Osteocyte (in vitro differentiated cells): ENCODE measurements around the gene NPR1. TPM values are rescaled to one million over a fixed set of nuclear protein-coding genes. Genes with fewer than 3 reads are reported as not detected.

Experiments
- DNase-seq: peaks from one replicate; pipeline ENCODE4 v3.0.0; 2021; ENCODE audit warnings: mixed read lengths; ENCODE audit not compliant: unreplicated experiment; ENCODE audit errors: extremely low spot score
- H3K27ac Mint-ChIP-seq: one replicate; pipeline ENCODE4 v1.8.0; 2021; ENCODE audit warnings: mild to moderate bottlenecking, mixed read lengths; ENCODE audit not compliant: unreplicated experiment
- H3K27me3 Mint-ChIP-seq: one replicate; pipeline ENCODE4 v1.8.0; 2021; ENCODE audit warnings: mixed read lengths; ENCODE audit not compliant: unreplicated experiment
- H3K36me3 Mint-ChIP-seq: one replicate; pipeline ENCODE4 v1.8.0; 2021; ENCODE audit warnings: mixed read lengths; ENCODE audit not compliant: unreplicated experiment
- H3K4me1 Mint-ChIP-seq: one replicate; pipeline ENCODE4 v1.8.0; 2021; ENCODE audit warnings: mixed read lengths; ENCODE audit not compliant: unreplicated experiment
- H3K4me3 Mint-ChIP-seq: one replicate; pipeline ENCODE4 v1.8.0; 2021; ENCODE audit warnings: mild to moderate bottlenecking, moderate library complexity, mixed read lengths; ENCODE audit not compliant: unreplicated experiment
- H3K9me3 Mint-ChIP-seq: one replicate; pipeline ENCODE4 v1.8.0; 2021; ENCODE audit warnings: mixed read lengths; ENCODE audit not compliant: unreplicated experiment
- total RNA-seq: library from RNA; stranded (reverse); gene quantifications from 2 replicates; pipeline ENCODE4 v1.2.1, GENCODE V29; 2021
- TF ChIP-seq, protein P1 (sequence below): fragments of 200-600 bp; sonication (generic); IDR thresholded peaks from 2 replicates; pipeline ENCODE4 v1.5.0; 2021; ENCODE audit warnings: antibody characterized with exemption, mild to moderate bottlenecking, moderate library complexity

NPR1 gene
- total RNA-seq, 1 donor from 2014 or later, result 0.16 TPM

DNA sequence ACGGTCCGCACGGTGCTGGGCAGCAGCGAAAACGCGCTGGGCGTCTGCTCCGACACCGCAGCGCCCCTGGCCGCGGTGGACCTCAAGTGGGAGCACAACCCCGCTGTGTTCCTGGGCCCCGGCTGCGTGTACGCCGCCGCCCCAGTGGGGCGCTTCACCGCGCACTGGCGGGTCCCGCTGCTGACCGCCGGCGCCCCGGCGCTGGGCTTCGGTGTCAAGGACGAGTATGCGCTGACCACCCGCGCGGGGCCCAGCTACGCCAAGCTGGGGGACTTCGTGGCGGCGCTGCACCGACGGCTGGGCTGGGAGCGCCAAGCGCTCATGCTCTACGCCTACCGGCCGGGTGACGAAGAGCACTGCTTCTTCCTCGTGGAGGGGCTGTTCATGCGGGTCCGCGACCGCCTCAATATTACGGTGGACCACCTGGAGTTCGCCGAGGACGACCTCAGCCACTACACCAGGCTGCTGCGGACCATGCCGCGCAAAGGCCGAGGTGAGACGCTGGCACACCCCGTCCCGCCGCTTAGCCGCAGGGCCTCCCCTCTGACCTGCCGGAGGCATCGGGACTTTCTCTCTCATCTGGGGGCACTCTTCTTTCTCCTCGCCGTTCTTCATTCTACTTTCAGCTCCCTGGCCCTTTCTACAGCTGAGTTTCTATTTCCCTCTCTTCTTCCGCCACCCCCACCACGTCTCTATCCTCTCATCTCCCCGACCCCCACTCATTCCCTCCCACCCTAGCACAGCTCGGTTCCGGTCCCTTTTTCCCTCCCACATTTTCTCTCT, 1.0 kb downstream of the NPR1 start:
- no peak for DNase-seq
- Mint-ChIP-seq H3K4me1 (peaks cover 19% of the 10 kb centered on the region), H3K4me3 (peak overlapping the region; percentile 69), H3K27me3 (peaks cover 50% of the 10 kb centered on the region), H3K27ac (no peak overlapping the region), H3K9me3 (no peaks in the 10 kb centered on the region), H3K36me3 (no peaks in the 10 kb centered on the region)
- TF ChIP-seq, protein P1, sequence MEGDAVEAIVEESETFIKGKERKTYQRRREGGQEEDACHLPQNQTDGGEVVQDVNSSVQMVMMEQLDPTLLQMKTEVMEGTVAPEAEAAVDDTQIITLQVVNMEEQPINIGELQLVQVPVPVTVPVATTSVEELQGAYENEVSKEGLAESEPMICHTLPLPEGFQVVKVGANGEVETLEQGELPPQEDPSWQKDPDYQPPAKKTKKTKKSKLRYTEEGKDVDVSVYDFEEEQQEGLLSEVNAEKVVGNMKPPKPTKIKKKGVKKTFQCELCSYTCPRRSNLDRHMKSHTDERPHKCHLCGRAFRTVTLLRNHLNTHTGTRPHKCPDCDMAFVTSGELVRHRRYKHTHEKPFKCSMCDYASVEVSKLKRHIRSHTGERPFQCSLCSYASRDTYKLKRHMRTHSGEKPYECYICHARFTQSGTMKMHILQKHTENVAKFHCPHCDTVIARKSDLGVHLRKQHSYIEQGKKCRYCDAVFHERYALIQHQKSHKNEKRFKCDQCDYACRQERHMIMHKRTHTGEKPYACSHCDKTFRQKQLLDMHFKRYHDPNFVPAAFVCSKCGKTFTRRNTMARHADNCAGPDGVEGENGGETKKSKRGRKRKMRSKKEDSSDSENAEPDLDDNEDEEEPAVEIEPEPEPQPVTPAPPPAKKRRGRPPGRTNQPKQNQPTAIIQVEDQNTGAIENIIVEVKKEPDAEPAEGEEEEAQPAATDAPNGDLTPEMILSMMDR, result peak; percentile 15

DNA sequence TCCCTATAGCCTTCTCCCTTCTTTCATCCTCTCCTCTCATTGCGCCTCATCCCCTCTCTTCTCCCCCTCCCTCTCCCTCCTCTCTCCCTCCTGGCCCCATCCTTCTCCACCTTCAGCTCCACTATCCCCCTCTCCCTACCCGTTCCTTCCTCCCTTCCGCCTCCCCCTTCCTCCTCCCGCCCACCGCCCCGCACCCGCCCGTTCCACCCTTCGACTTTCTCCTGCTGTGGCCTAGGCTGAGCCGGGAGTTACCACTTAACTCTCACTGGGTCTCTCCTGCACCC, 1.6 kb downstream of the NPR1 start:
- Mint-ChIP-seq H3K27me3 (peaks cover 50% of the 10 kb centered on the region), H3K4me1 (peaks cover 19% of the 10 kb centered on the region), H3K4me3 (peak overlapping the region; percentile 69), H3K27ac (no peak overlapping the region), H3K36me3 (no peaks in the 10 kb centered on the region), H3K9me3 (no peaks in the 10 kb centered on the region)
- no peak for DNase-seq
- TF ChIP-seq, protein P1, result no peak

DNA sequence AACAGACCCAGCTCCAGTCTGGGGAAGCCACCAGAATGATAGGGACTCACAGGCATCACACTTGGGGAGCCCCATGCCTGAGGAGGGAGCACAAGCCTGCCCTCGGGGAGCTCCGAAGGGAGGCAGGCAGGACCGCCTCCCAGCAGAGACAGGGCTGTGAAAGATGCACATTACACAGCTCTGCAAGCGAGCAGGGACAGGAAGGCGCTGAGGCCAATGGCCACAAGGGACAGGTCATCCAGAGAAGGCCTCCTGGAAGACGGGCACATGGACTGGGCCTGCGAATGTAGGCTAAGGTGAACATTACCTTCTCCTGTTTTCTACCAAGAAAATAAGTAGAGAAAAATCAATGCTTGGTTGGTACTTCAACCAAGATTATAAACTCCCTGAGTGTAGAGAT, 4.2 kb downstream of the NPR1 start:
- no peaks in the 10 kb centered on the region for H3K9me3 Mint-ChIP-seq
- H3K36me3 Mint-ChIP-seq, result no peaks in the 10 kb centered on the region
- DNase-seq, result no peak
- H3K27ac Mint-ChIP-seq, result no peak overlapping the region
- H3K4me1 Mint-ChIP-seq, result peaks cover 16% of the 10 kb centered on the region
- TF ChIP-seq, protein P1, result no peak
- H3K4me3 Mint-ChIP-seq, result no peak overlapping the region
- peaks cover 52% of the 10 kb centered on the region for H3K27me3 Mint-ChIP-seq

DNA sequence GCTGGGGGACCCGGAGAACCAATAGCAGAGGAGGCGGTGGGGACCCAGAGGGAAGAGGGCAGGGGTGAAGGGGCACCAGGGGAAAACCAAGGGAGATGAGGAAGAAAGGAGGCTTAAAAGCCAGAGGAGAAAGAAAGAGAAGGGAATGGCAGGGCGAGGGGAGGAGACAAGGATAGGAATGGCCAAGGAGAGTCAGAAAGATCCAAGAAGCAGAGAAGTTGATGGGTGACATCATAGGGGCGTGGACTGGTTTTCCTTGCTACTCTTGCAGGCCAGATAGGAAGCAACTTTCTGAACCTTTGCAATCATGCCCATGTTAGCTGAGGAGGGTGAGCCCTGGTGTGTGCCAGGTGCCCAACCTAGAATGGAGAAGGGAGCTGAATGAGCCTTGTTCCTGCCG, 5.4 kb downstream of the NPR1 start:
- Mint-ChIP-seq H3K27ac (no peak overlapping the region), H3K4me1 (peaks cover 6% of the 10 kb centered on the region), H3K9me3 (no peaks in the 10 kb centered on the region), H3K36me3 (no peaks in the 10 kb centered on the region), H3K4me3 (no peak overlapping the region), H3K27me3 (peaks cover 42% of the 10 kb centered on the region)
- DNase-seq, result no peak
- TF ChIP-seq, protein P1, result no peak

DNA sequence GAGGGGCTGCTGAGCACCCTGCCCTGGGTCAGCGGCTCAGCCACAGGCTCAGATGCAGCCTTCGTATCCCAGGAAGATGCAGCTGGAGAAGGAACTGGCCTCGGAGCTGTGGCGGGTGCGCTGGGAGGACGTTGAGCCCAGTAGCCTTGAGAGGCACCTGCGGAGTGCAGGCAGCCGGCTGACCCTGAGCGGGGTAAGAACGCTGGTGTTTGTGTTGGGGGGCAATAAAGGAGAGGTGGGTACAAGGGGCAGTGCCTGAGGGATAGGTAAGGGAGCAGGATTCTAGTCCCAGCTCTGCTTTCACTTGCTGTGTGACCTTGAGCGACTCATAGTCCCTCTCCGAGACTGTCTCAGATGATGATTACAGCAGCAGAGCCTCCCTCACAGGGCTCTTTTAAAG, 6.4 kb downstream of the NPR1 start:
- Mint-ChIP-seq H3K4me1 (peaks cover 2% of the 10 kb centered on the region), H3K27me3 (peaks cover 38% of the 10 kb centered on the region), H3K36me3 (no peaks in the 10 kb centered on the region), H3K9me3 (no peaks in the 10 kb centered on the region), H3K27ac (no peak overlapping the region), H3K4me3 (no peak overlapping the region)
- TF ChIP-seq, protein P1, result no peak
- no peak for DNase-seq
